Neutrophil (primary cell): ENCODE data around the gene NEDD4L.

ENCODE experiments used
- H3K27ac ChIP-seq: fragments of 200-600 bp; sonication (generic); 2 replicates; pipeline ENCODE4 v1.5.1; 2016; ENCODE audit warnings: mild to moderate bottlenecking, moderate library complexity
- H3K27me3 ChIP-seq: fragments of 200-600 bp; sonication (generic); 2 replicates; pipeline ENCODE4 v1.6.0; 2016; ENCODE audit warnings: mild to moderate bottlenecking
- H3K36me3 ChIP-seq: fragments of 200-600 bp; sonication (generic); 2 replicates; pipeline ENCODE4 v1.5.1; 2017
- H3K4me1 ChIP-seq, 2 experiments: fragments of 200-600 bp in 1 of 2; sonication (generic) in 1 of 2; 1 replicate in 1 of 2; 2 replicates in 1 of 2; pipeline versions ENCODE4 v1.5.1 to v1.6.1; 2013 to 2016; ENCODE audit warnings: low read depth in 1 of 2, low read length in 1 of 2, mild to moderate bottlenecking in 1 of 2, moderate library complexity in 1 of 2; ENCODE audit not compliant: control insufficient read depth in 1 of 2, insufficient read depth in 1 of 2
- H3K4me3 ChIP-seq, 2 experiments: fragments of 200-600 bp in 1 of 2; sonication (generic) in 1 of 2; 1 replicate in 1 of 2; 2 replicates in 1 of 2; pipeline ENCODE4 v1.5.1; 2013 to 2016; ENCODE audit warnings: low read depth in 1 of 2, low read length in 1 of 2, mild to moderate bottlenecking in 1 of 2, moderate library complexity in 1 of 2
- H3K9me3 ChIP-seq: fragments of 200-600 bp; sonication (generic); 2 replicates; pipeline ENCODE4 v1.5.1; 2016
- CTCF ChIP-seq: fragments of 200-600 bp; sonication (generic); IDR thresholded peaks from 2 replicates; pipeline ENCODE4 v1.5.1; 2016; ENCODE audit warnings: antibody characterized with exemption

Gene NEDD4L

GRCh38 chr18:58144106-58144505, 100.1 kb downstream of the NEDD4L start:
- Histone ChIP-seq H3K36me3 (no peaks in the 10 kb centered on the region), H3K4me1 (no peaks in the 10 kb centered on the region), H3K9me3 (no peaks in the 10 kb centered on the region), H3K27me3 (peaks cover 7% of the 10 kb centered on the region), H3K27ac (no peak overlapping the region), H3K4me3 (no peak overlapping the region)
- TF ChIP-seq CTCF: no peak

- Histone ChIP-seq H3K4me3 (no peak overlapping the region), H3K27ac (no peak overlapping the region), H3K9me3 (no peaks in the 10 kb centered on the region), H3K36me3 (no peaks in the 10 kb centered on the region), H3K27me3 (peaks cover 3% of the 10 kb centered on the region), H3K4me1 (no peaks in the 10 kb centered on the region)
- TF ChIP-seq CTCF: no peak
These were observed 100.8 kb downstream of the NEDD4L start for GRCh38 chr18:58144671-58145285.

DNA sequence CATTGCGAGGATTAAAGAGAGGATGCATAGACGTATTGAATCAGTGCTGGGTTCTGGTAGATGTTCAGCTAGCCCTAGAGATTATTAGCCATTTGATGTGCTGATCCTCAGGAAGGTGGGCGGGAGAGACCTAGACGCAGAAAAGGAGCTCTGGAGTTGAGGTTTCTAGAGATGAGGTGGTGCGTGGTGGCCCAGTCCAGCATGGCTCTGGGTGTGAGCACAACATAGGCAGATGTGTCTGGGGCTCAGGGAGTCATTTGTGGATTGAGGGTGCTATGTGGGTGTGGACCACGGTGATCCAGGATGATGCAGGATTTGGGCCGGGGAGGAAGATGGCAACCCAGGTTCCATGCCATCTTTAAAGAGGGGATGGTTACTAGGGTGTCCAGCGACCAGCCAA, 102.1 kb downstream of the NEDD4L start:
- H3K27ac ChIP-seq: no peak overlapping the region
- H3K4me1 ChIP-seq: no peaks in the 10 kb centered on the region
- no peaks in the 10 kb centered on the region for H3K36me3 ChIP-seq
- H3K27me3 ChIP-seq: no peaks in the 10 kb centered on the region
- H3K4me3 ChIP-seq: no peak overlapping the region
- no peak for TF ChIP-seq CTCF
- no peaks in the 10 kb centered on the region for H3K9me3 ChIP-seq

DNA sequence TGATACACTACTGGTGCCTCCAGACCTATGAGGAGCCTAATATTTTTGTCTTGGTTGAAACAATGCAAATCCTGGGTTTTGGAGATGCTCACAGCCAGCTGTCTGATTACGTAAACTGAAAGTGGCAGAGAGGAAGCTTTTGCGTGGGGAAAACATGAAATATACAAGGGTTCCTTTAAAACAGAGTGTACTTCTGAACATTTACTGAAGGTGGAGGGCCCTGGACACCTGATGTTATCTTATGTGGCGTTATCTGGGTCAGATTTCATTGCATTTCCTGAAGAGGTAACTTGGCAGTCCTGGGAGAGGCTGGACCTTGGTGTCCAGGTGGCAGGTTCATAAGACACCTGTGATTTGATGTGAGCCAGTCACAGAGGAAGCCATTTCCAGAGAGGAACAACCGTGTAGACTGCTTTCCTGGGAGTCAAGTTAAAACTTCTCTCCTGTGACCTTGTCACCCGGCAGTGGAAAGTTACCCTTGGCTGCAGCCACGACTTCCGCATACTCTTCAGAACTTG, 105.0 kb downstream of the NEDD4L start:
- no peaks in the 10 kb centered on the region for H3K4me1 ChIP-seq
- no peaks in the 10 kb centered on the region for H3K9me3 ChIP-seq
- no peak overlapping the region for H3K4me3 ChIP-seq
- no peaks in the 10 kb centered on the region for H3K27me3 ChIP-seq
- no peak overlapping the region for H3K27ac ChIP-seq
- no peak for TF ChIP-seq CTCF
- no peaks in the 10 kb centered on the region for H3K36me3 ChIP-seq

- Histone ChIP-seq H3K36me3 (no peaks in the 10 kb centered on the region), H3K4me3 (no peak overlapping the region), H3K4me1 (no peaks in the 10 kb centered on the region), H3K9me3 (no peaks in the 10 kb centered on the region), H3K27ac (no peak overlapping the region), H3K27me3 (no peaks in the 10 kb centered on the region)
- TF ChIP-seq CTCF: no peak
These were observed 106.7 kb downstream of the NEDD4L start for GRCh38 chr18:58150772-58151171.

DNA sequence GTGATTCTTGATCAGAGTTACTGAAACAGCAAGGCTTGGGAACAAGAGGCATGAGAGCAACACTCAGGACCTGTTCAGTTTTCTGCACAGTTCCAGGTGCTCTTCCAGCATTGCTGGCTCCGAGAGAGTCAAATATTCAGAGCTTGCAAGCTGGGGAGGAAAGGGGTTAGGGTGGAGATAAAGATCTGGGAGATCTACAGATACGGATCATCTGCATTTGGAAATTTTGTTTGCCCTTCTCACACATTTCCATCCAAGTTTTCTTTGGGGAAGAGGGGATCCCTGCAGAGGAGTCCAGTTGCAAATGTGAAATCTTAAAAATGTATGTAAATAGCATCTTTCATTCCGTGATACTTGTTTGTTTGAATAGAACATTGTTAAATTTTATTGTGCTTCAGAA, 108.2 kb downstream of the NEDD4L start:
- H3K36me3 ChIP-seq: no peaks in the 10 kb centered on the region
- H3K27ac ChIP-seq: no peak overlapping the region
- no peaks in the 10 kb centered on the region for H3K9me3 ChIP-seq
- no peak for TF ChIP-seq CTCF
- no peaks in the 10 kb centered on the region for H3K4me1 ChIP-seq
- no peaks in the 10 kb centered on the region for H3K27me3 ChIP-seq
- no peak overlapping the region for H3K4me3 ChIP-seq
